PC-3 (cell line): ENCODE measurements around the gene XIRP1. TPM values are rescaled to one million over a fixed set of nuclear protein-coding genes. Genes with fewer than 3 reads are reported as not detected.

Experiments
- ATAC-seq: fragments of 200-7000 bp; cut with Tn5 transposase; 2 replicates; pipeline ENCODE4 v1.9.1; 2020; ENCODE audit warnings: mild to moderate bottlenecking, moderate library complexity
- BruUV-seq: library from RNA; stranded (reverse); fragments of 400-500 nt; replicated peaks from 2 replicates; lab custom pipeline; 2021; lab: Mats Ljungman, UMichigan
- CTCF ChIA-PET: fragments of 300-600 bp; sonication (Branson Sonifier 250); formaldehyde crosslinking; loops from one replicate; lab custom pipeline; 2022; ENCODE audit warnings: antibody characterized with exemption; lab: Charles Lee
- POLR2A ChIA-PET: fragments of 300-600 bp; sonication (Branson Sonifier 250); formaldehyde crosslinking; loops from one replicate; lab custom pipeline; 2022; ENCODE audit warnings: antibody characterized with exemption; ENCODE audit not compliant: unreplicated experiment; lab: Charles Lee
- DNase-seq: peaks from one replicate; pipeline ENCODE4 v3.0.0-alpha.2; 2015
- H2AFZ ChIP-seq: fragments of 300-600 bp; sonication (generic); 2 replicates; pipeline ENCODE4 v1.6.0; 2016; ENCODE audit warnings: antibody characterized with exemption, low read length
- H3F3A ChIP-seq: fragments of 300-600 bp; sonication (generic); one replicate; pipeline ENCODE4 v1.6.0; 2017; ENCODE audit warnings: antibody characterized with exemption, low read length, control low read depth, mild to moderate bottlenecking; ENCODE audit not compliant: unreplicated experiment
- H3K27ac ChIP-seq: fragments of 300-600 bp; sonication (generic); 2 replicates; pipeline ENCODE4 v1.5.1; 2016; ENCODE audit warnings: mild to moderate bottlenecking, low read length
- H3K27me3 ChIP-seq: fragments of 300-600 bp; sonication (generic); 2 replicates; pipeline ENCODE4 v1.6.1; 2016; ENCODE audit warnings: low read length, mixed read lengths
- H3K36me3 ChIP-seq: fragments of 300-600 bp; sonication (generic); 2 replicates; pipeline ENCODE4 v1.6.1; 2016; ENCODE audit warnings: low read depth, mixed run types, low read length, mixed read lengths
- H3K4me1 ChIP-seq: fragments of 300-600 bp; sonication (generic); 2 replicates; pipeline ENCODE4 v1.5.1; 2016; ENCODE audit warnings: low read length; ENCODE audit not compliant: insufficient read depth
- H3K4me2 ChIP-seq: fragments of 300-600 bp; sonication (generic); 2 replicates; pipeline ENCODE4 v1.6.0; 2016; ENCODE audit warnings: low read length
- H3K4me3 ChIP-seq: fragments of 300-600 bp; sonication (generic); 2 replicates; pipeline ENCODE4 v1.5.1; 2016; ENCODE audit warnings: mild to moderate bottlenecking, low read length, mixed read lengths
- H3K79me2 ChIP-seq: fragments of 300-600 bp; sonication (generic); 2 replicates; pipeline ENCODE4 v1.6.1; 2017; ENCODE audit warnings: low read length, mixed read lengths
- H3K9ac ChIP-seq: fragments of 300-600 bp; sonication (generic); 2 replicates; pipeline ENCODE4 v1.6.0; 2016; ENCODE audit warnings: mild to moderate bottlenecking, low read length
- H3K9me2 ChIP-seq: fragments of 300-600 bp; sonication (generic); replicated peaks from 2 replicates; pipeline ENCODE4 v1.6.1; 2016; ENCODE audit warnings: mixed run types, low read length, mixed read lengths
- H3K9me3 ChIP-seq: fragments of 300-600 bp; sonication (generic); 2 replicates; pipeline ENCODE4 v1.6.1; 2016; ENCODE audit warnings: low read length, mixed read lengths
- H4K20me1 ChIP-seq: fragments of 300-600 bp; sonication (generic); 2 replicates; pipeline ENCODE4 v1.6.1; 2016; ENCODE audit warnings: low read length, mixed read lengths
- EZH2 ChIP-seq: fragments of 300-600 bp; sonication (generic); IDR thresholded peaks from one replicate; pipeline ENCODE4 v1.6.1; 2017; ENCODE audit warnings: antibody characterized with exemption, mild to moderate bottlenecking, low read length; ENCODE audit not compliant: unreplicated experiment
- EZH2phosphoT487 ChIP-seq: fragments of 300-600 bp; sonication (generic); IDR thresholded peaks from 2 replicates; pipeline ENCODE4 v1.6.1; 2018; ENCODE audit warnings: mild to moderate bottlenecking, antibody characterized with exemption, low read length, borderline replicate concordance
- intact Hi-C: fragments of 100-400 bp; cut with micrococcal nuclease; formaldehyde crosslinking; loops from 2 replicates; pipeline ENCODE4 v1.9.0; 2023
- total RNA-seq: library from RNA; depleted of rRNA; stranded (reverse); fragments of >200 nt; gene quantifications from 2 replicates; pipeline ENCODE4 v1.2.3, GENCODE V29; 2014
- TF ChIP-seq, protein P1 (sequence below): fragments of 300-600 bp; sonication (generic); conservative IDR thresholded peaks from 2 replicates; pipeline ENCODE4 v1.5.1; 2017; ENCODE audit warnings: antibody characterized with exemption, low read depth, mild to moderate bottlenecking, low read length

Gene XIRP1
- total RNA-seq, 1 experiment from 2014 or later, result not detected

GRCh38 chr3:39180546-39181346, 11.6 kb downstream of the XIRP1 start:
- peak overlapping the region; percentile 64 for H2AFZ ChIP-seq
- no peaks in the 10 kb centered on the region for H3K9me2 ChIP-seq
- peak; percentile 84 for DNase-seq
- no peak overlapping the region for H3K9ac ChIP-seq
- intact Hi-C loops, result loop anchor here (1.0 to 2.0 kb wide), 2 partner anchors 54 to 74 kb away; partner anchors contain the start of genes GORASP1 and TTC21A
- no peaks in the 10 kb centered on the region for H3K36me3 ChIP-seq
- H3K27me3 ChIP-seq, result no peaks in the 10 kb centered on the region
- H3F3A ChIP-seq, result no peaks in the 10 kb centered on the region
- POLR2A ChIA-PET, result no interaction called here
- no peaks in the 10 kb centered on the region for H4K20me1 ChIP-seq
- H3K27ac ChIP-seq, result no peak overlapping the region
- H3K4me2 ChIP-seq, result peak overlapping the region; percentile 84
- TF ChIP-seq EZH2phosphoT487 (peak; percentile 83), EZH2 (no peak)
- TF ChIP-seq, protein P1, sequence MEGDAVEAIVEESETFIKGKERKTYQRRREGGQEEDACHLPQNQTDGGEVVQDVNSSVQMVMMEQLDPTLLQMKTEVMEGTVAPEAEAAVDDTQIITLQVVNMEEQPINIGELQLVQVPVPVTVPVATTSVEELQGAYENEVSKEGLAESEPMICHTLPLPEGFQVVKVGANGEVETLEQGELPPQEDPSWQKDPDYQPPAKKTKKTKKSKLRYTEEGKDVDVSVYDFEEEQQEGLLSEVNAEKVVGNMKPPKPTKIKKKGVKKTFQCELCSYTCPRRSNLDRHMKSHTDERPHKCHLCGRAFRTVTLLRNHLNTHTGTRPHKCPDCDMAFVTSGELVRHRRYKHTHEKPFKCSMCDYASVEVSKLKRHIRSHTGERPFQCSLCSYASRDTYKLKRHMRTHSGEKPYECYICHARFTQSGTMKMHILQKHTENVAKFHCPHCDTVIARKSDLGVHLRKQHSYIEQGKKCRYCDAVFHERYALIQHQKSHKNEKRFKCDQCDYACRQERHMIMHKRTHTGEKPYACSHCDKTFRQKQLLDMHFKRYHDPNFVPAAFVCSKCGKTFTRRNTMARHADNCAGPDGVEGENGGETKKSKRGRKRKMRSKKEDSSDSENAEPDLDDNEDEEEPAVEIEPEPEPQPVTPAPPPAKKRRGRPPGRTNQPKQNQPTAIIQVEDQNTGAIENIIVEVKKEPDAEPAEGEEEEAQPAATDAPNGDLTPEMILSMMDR, result no peak
- CTCF ChIA-PET, result no interaction called here
- BruUV-seq, result no TSS peak
- H3K9me3 ChIP-seq, result no peaks in the 10 kb centered on the region
- H3K4me3 ChIP-seq, result peak overlapping the region; percentile 65
- no peaks in the 10 kb centered on the region for H3K79me2 ChIP-seq
- peaks cover 29% of the 10 kb centered on the region for H3K4me1 ChIP-seq
- ATAC-seq, result peak; percentile 86

DNA sequence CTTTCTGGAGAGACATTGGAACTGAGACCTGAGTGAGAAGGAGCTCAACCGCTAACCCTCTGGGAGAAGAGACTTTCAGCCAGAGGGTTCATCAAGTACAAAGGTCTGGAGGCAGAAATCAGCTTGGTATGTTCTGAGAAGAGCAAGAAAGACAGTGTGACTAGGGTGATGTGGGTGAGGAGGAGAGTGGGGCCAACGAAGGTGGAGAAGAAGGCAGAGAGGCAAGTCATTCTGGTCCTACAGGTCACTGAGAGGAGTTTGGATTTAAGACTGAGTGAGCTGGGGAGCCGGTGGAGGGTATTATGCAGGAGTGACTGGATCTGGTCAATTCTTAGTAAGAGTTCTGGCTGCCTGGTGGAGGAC, 12.2 kb downstream of the XIRP1 start:
- Histone ChIP-seq H3F3A (no peaks in the 10 kb centered on the region), H3K9me3 (no peaks in the 10 kb centered on the region), H3K36me3 (no peaks in the 10 kb centered on the region), H3K9ac (no peak overlapping the region), H2AFZ (peak overlapping the region; percentile 64), H3K4me3 (peak overlapping the region; percentile 65), H3K27me3 (no peaks in the 10 kb centered on the region), H3K4me2 (peak overlapping the region; percentile 84), H3K9me2 (no peaks in the 10 kb centered on the region), H3K79me2 (no peaks in the 10 kb centered on the region), H4K20me1 (no peaks in the 10 kb centered on the region), H3K27ac (no peak overlapping the region), H3K4me1 (peaks cover 29% of the 10 kb centered on the region)
- POLR2A ChIA-PET, result no interaction called here
- TF ChIP-seq, protein P1, result no peak
- no peak for TF ChIP-seq EZH2
- no peak for TF ChIP-seq EZH2phosphoT487
- no TSS peak for BruUV-seq
- CTCF ChIA-PET, result no interaction called here
- no peak for ATAC-seq
- no peak for DNase-seq
- intact Hi-C loops, result loop anchor here (1.0 to 2.0 kb wide), 2 partner anchors 54 to 73 kb away; partner anchors contain the start of genes GORASP1 and TTC21A

DNA sequence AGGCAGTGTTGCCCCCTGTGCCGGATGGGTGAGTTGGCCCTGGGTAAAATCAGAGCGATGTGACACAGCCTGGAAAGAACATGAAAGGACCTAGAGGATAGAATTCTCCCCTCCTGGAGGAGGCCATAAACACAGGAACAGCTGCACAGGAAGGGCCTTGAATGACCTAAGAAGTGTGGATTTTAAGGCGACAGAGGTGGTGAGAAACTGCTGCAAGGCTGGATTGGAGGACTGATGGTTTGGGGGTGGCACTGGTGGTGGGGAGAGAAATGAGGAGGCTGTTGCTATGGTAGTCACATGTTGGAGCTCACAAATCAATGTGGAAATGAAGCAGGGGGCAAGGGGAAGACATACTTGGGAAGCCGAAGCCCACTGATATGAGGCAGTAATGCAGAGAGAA, 13.8 kb downstream of the XIRP1 start:
- no peak overlapping the region for H2AFZ ChIP-seq
- CTCF ChIA-PET, result no interaction called here
- intact Hi-C loops, result no loop called here

More for the DNA sequence above, 13.8 kb downstream of the XIRP1 start:
- no peaks in the 10 kb centered on the region for H3K9me3 ChIP-seq
- H3K4me3 ChIP-seq, result peak overlapping the region; percentile 69; the same call in 1 of the 2 replicates
- H3F3A ChIP-seq, result no peaks in the 10 kb centered on the region
- H3K9me2 ChIP-seq, result no peaks in the 10 kb centered on the region
- no peaks in the 10 kb centered on the region for H3K79me2 ChIP-seq
- H3K36me3 ChIP-seq, result no peaks in the 10 kb centered on the region
- H3K27me3 ChIP-seq, result no peaks in the 10 kb centered on the region
- TF ChIP-seq EZH2phosphoT487 (no peak), EZH2 (no peak)
- TF ChIP-seq, protein P1, result no peak
- ATAC-seq (no peak), DNase-seq (no peak)
- peak overlapping the region; percentile 82 for H3K4me2 ChIP-seq
- H4K20me1 ChIP-seq, result no peaks in the 10 kb centered on the region
- peaks cover 29% of the 10 kb centered on the region for H3K4me1 ChIP-seq
- BruUV-seq, result no TSS peak
- H3K9ac ChIP-seq, result no peak overlapping the region
- no peak overlapping the region for H3K27ac ChIP-seq
- POLR2A ChIA-PET, result no interaction called here
